ENCODE measurements around the gene GLIS1.

Gene GLIS1

DNA sequence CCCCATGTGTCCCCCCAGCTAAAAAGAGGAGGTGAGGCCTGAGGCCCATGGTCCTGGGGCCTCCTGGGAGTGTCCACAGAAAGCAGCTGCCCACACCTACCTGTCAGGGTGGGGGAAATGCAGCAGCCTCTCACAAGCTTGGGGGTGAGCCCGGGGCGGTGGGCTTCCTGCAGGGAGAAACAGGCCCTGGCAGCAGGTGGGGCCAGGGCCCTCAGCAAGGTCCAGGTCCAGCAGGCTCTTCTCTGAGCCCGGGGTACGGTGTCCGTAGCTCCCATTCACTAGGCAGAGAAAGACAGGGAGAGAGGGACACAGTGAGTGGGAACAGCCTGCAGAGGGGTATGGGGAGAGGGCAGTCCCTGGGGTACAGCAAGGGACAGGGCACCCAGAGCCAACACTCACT, 139.0 kb downstream of the GLIS1 start:
- no peak overlapping the region for H3K9ac ChIP-seq (ENCODE audit: low read length)
- H3K9me2 ChIP-seq (replicated peaks; ENCODE audit: insufficient read depth, low read length): no peaks in the 10 kb centered on the region
- H4K20me1 ChIP-seq (ENCODE audit: low read depth, low read length): no peaks in the 10 kb centered on the region
- no peaks in the 10 kb centered on the region for H3K27me3 ChIP-seq (ENCODE audit: low read length)
- no peak for TF ChIP-seq EZH2phosphoT487 (conservative IDR thresholded peaks at IDR 0.05; ENCODE audit: low read length)
- TF ChIP-seq CTCF (IDR thresholded peaks at IDR 0.05; ENCODE audit: insufficient read depth, low read length, poor library complexity, severe bottlenecking): no peak
- H3K27ac ChIP-seq (ENCODE audit: low read depth, low read length): no peak overlapping the region
- H3K36me3 ChIP-seq (ENCODE audit: low read length): no peaks in the 10 kb centered on the region
- H3K4me2 ChIP-seq (ENCODE audit: low read depth, low read length, poor library complexity, severe bottlenecking): no peak overlapping the region
- no peaks in the 10 kb centered on the region for H3K79me2 ChIP-seq (ENCODE audit: insufficient read depth, low read length)
- no peak overlapping the region for H2AFZ ChIP-seq (ENCODE audit: low read depth, low read length, severe bottlenecking)
- H3K9me3 ChIP-seq (ENCODE audit: insufficient read depth, low read length): no peaks in the 10 kb centered on the region
- no peak overlapping the region for H3K4me3 ChIP-seq (ENCODE audit: insufficient read depth, low read length, poor library complexity, severe bottlenecking)
- no peaks in the 10 kb centered on the region for H3F3A ChIP-seq (ENCODE audit: insufficient read depth)

DNA sequence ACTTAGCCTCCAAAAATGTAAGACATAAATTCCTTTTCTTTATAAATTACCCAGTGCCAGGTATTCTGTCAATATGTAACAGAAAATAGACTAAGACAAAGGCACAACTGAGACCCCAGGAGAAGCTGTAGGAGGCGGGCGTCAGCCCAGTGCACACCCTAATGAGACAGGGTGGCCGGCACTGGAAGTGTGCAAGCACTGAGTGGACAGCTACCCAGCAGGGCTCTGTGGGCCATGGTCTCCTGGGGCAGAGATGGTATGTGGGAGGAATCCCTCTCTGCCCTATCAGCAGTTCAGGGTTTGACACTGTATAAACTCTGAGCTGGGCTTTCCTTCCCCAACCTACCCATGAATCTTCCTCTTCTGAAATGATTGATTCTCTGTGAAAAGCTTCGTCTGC, 139.5 kb downstream of the GLIS1 start:
- H3K4me3 ChIP-seq (ENCODE audit: insufficient read depth, low read length, poor library complexity, severe bottlenecking): no peak overlapping the region
- H3F3A ChIP-seq (ENCODE audit: insufficient read depth): no peaks in the 10 kb centered on the region
- H3K79me2 ChIP-seq (ENCODE audit: insufficient read depth, low read length): no peaks in the 10 kb centered on the region
- H3K9me3 ChIP-seq (ENCODE audit: insufficient read depth, low read length): no peaks in the 10 kb centered on the region
- no peaks in the 10 kb centered on the region for H3K9me2 ChIP-seq (replicated peaks; ENCODE audit: insufficient read depth, low read length)
- TF ChIP-seq EZH2phosphoT487 (conservative IDR thresholded peaks at IDR 0.05; ENCODE audit: low read length): no peak
- no peak for TF ChIP-seq CTCF (IDR thresholded peaks at IDR 0.05; ENCODE audit: insufficient read depth, low read length, poor library complexity, severe bottlenecking)
- no peak overlapping the region for H3K27ac ChIP-seq (ENCODE audit: low read depth, low read length)
- H3K9ac ChIP-seq (ENCODE audit: low read length): no peak overlapping the region
- no peaks in the 10 kb centered on the region for H3K36me3 ChIP-seq (ENCODE audit: low read length)
- H4K20me1 ChIP-seq (ENCODE audit: low read depth, low read length): no peaks in the 10 kb centered on the region
- H2AFZ ChIP-seq (ENCODE audit: low read depth, low read length, severe bottlenecking): no peak overlapping the region
- H3K27me3 ChIP-seq (ENCODE audit: low read length): no peaks in the 10 kb centered on the region
- no peak overlapping the region for H3K4me2 ChIP-seq (ENCODE audit: low read depth, low read length, poor library complexity, severe bottlenecking)

GRCh38 chr1:53598966-53599365, 140.0 kb downstream of the GLIS1 start:
- H4K20me1 ChIP-seq (ENCODE audit: low read depth, low read length): no peaks in the 10 kb centered on the region
- no peaks in the 10 kb centered on the region for H3F3A ChIP-seq (ENCODE audit: insufficient read depth)
- H3K36me3 ChIP-seq (ENCODE audit: low read length): no peaks in the 10 kb centered on the region
- no peak overlapping the region for H3K4me3 ChIP-seq (ENCODE audit: insufficient read depth, low read length, poor library complexity, severe bottlenecking)
- no peak overlapping the region for H3K27ac ChIP-seq (ENCODE audit: low read depth, low read length)
- no peak overlapping the region for H3K9ac ChIP-seq (ENCODE audit: low read length)
- H3K27me3 ChIP-seq (ENCODE audit: low read length): no peaks in the 10 kb centered on the region
- no peak overlapping the region for H3K4me2 ChIP-seq (ENCODE audit: low read depth, low read length, poor library complexity, severe bottlenecking)
- no peaks in the 10 kb centered on the region for H3K79me2 ChIP-seq (ENCODE audit: insufficient read depth, low read length)
- no peak for TF ChIP-seq EZH2phosphoT487 (conservative IDR thresholded peaks at IDR 0.05; ENCODE audit: low read length)
- no peak for TF ChIP-seq CTCF (IDR thresholded peaks at IDR 0.05; ENCODE audit: insufficient read depth, low read length, poor library complexity, severe bottlenecking)
- H3K9me3 ChIP-seq (ENCODE audit: insufficient read depth, low read length): no peaks in the 10 kb centered on the region
- no peak overlapping the region for H2AFZ ChIP-seq (ENCODE audit: low read depth, low read length, severe bottlenecking)
- H3K9me2 ChIP-seq (replicated peaks; ENCODE audit: insufficient read depth, low read length): no peaks in the 10 kb centered on the region

- H3K27me3 ChIP-seq (ENCODE audit: low read length): no peaks in the 10 kb centered on the region
- no peaks in the 10 kb centered on the region for H3K79me2 ChIP-seq (ENCODE audit: insufficient read depth, low read length)
- H3K4me3 ChIP-seq (ENCODE audit: insufficient read depth, low read length, poor library complexity, severe bottlenecking): no peak overlapping the region
- H3K27ac ChIP-seq (ENCODE audit: low read depth, low read length): no peak overlapping the region
- TF ChIP-seq CTCF (IDR thresholded peaks at IDR 0.05; ENCODE audit: insufficient read depth, low read length, poor library complexity, severe bottlenecking) (no peak), EZH2phosphoT487 (conservative IDR thresholded peaks at IDR 0.05; ENCODE audit: low read length) (no peak)
- no peak overlapping the region for H3K9ac ChIP-seq (ENCODE audit: low read length)
- no peaks in the 10 kb centered on the region for H3K9me2 ChIP-seq (replicated peaks; ENCODE audit: insufficient read depth, low read length)
- no peak overlapping the region for H3K4me2 ChIP-seq (ENCODE audit: low read depth, low read length, poor library complexity, severe bottlenecking)
- H4K20me1 ChIP-seq (ENCODE audit: low read depth, low read length): no peaks in the 10 kb centered on the region
- no peaks in the 10 kb centered on the region for H3K9me3 ChIP-seq (ENCODE audit: insufficient read depth, low read length)
- H2AFZ ChIP-seq (ENCODE audit: low read depth, low read length, severe bottlenecking): no peak overlapping the region
- H3F3A ChIP-seq (ENCODE audit: insufficient read depth): no peaks in the 10 kb centered on the region
- no peaks in the 10 kb centered on the region for H3K36me3 ChIP-seq (ENCODE audit: low read length)
Observed at GRCh38 chr1:53595906-53596305, 143.1 kb downstream of the GLIS1 start.
